Neural cell (in vitro differentiated cells): Measurements from ENCODE around the gene RUBCN. TPM values are rescaled to one million over a fixed set of nuclear protein-coding genes. Genes with fewer than 3 reads are reported as not detected.
"Not testable (repeated sequence)": the region's sequence is repeated elsewhere in the genome, so short reads cannot be mapped to it uniquely, and the experiment has no call there.

Experiments used
- H2AFZ ChIP-seq: fragments of 200-600, 300-800 bp; sonication (generic), shearing (Covaris generic); 2 replicates; pipeline ENCODE4 v1.6.0; 2014; ENCODE audit warnings: low read depth, mild to moderate bottlenecking, antibody characterized with exemption, low read length, moderate library complexity
- H3F3A ChIP-seq: fragments of 200-600 bp; shearing (Covaris generic); 2 replicates; pipeline ENCODE4 v1.6.1; 2016; ENCODE audit warnings: mild to moderate bottlenecking, moderate library complexity, mixed read lengths, antibody characterized with exemption, low read length; ENCODE audit not compliant: insufficient read depth, poor library complexity, severe bottlenecking
- H3K27ac ChIP-seq: fragments of 200-600, 300-800 bp; sonication (generic), shearing (Covaris generic); 2 replicates; pipeline ENCODE4 v1.5.1; 2014; ENCODE audit warnings: mild to moderate bottlenecking, low read length, moderate library complexity
- H3K27me3 ChIP-seq: fragments of 300-800, 200-600 bp; sonication (generic), shearing (Covaris generic); 2 replicates; pipeline ENCODE4 v1.6.0; 2014; ENCODE audit warnings: mild to moderate bottlenecking, low read depth, low read length, moderate library complexity; ENCODE audit not compliant: insufficient read depth
- H3K36me3 ChIP-seq: fragments of 300-800, 200-600 bp; sonication (generic), shearing (Covaris generic); 2 replicates; pipeline ENCODE4 v1.5.1; 2014; ENCODE audit warnings: mild to moderate bottlenecking, antibody characterized with exemption, low read length, moderate library complexity; ENCODE audit not compliant: insufficient read depth
- H3K4me2 ChIP-seq: fragments of 300-800, 200-600 bp; sonication (generic), shearing (Covaris generic); 2 replicates; pipeline ENCODE4 v1.6.0; 2014; ENCODE audit warnings: mild to moderate bottlenecking, low read length
- H3K4me3 ChIP-seq: fragments of 300-800, 200-600 bp; sonication (generic), shearing (Covaris generic); 2 replicates; pipeline ENCODE4 v1.5.1; 2014; ENCODE audit warnings: mild to moderate bottlenecking, low read length, moderate library complexity
- H3K79me2 ChIP-seq: fragments of 200-600 bp; shearing (Covaris generic); replicated peaks from 2 replicates; pipeline ENCODE4 v1.6.0; 2014; ENCODE audit warnings: mild to moderate bottlenecking, low read length, moderate library complexity; ENCODE audit not compliant: insufficient read depth
- H3K9ac ChIP-seq: fragments of 300-800, 200-600 bp; sonication (generic), shearing (Covaris generic); 2 replicates; pipeline ENCODE4 v1.6.1; 2016; ENCODE audit warnings: mild to moderate bottlenecking, low read length, mixed read lengths
- H3K9me2 ChIP-seq: fragments of 200-600 bp; shearing (Covaris generic); 2 replicates; pipeline ENCODE4 v1.6.1; 2016; ENCODE audit warnings: mild to moderate bottlenecking, low read length, mixed read lengths; ENCODE audit not compliant: insufficient read depth
- H3K9me3 ChIP-seq: fragments of 200-600, 300-800 bp; sonication (generic), shearing (Covaris generic); 2 replicates; pipeline ENCODE4 v1.6.1; 2016; ENCODE audit warnings: mild to moderate bottlenecking, mixed run types, low read length, moderate library complexity, mixed read lengths
- H4K20me1 ChIP-seq: fragments of 200-600 bp; shearing (Covaris generic); 2 replicates; pipeline ENCODE4 v1.6.1; 2016; ENCODE audit warnings: mild to moderate bottlenecking, mixed run types; ENCODE audit not compliant: insufficient read depth
- MXI1 ChIP-seq: fragments of 450-650 bp; conservative IDR thresholded peaks from 2 replicates; pipeline ENCODE4 v1.6.1; 2014; ENCODE audit warnings: antibody characterized with exemption, mild to moderate bottlenecking; ENCODE audit not compliant: poor library complexity, severe bottlenecking
- POLR2AphosphoS5 ChIP-seq: IDR thresholded peaks from 2 replicates; pipeline ENCODE4 v1.6.1; 2012
- SMC3 ChIP-seq: fragments of 450-650 bp; conservative IDR thresholded peaks from 2 replicates; pipeline ENCODE4 v1.6.1; 2014; ENCODE audit warnings: antibody characterized with exemption, mild to moderate bottlenecking, moderate library complexity; ENCODE audit not compliant: poor library complexity
- polyA plus RNA-seq: library from polyadenylated mRNA; depleted of rRNA; stranded (reverse); fragments of >200 nt; gene quantifications from 2 replicates; pipeline ENCODE4 v1.2.3, GENCODE V29; 2014

RUBCN gene
- polyA plus RNA-seq, 1 donor from 2014 or later = 16.1 TPM

DNA sequence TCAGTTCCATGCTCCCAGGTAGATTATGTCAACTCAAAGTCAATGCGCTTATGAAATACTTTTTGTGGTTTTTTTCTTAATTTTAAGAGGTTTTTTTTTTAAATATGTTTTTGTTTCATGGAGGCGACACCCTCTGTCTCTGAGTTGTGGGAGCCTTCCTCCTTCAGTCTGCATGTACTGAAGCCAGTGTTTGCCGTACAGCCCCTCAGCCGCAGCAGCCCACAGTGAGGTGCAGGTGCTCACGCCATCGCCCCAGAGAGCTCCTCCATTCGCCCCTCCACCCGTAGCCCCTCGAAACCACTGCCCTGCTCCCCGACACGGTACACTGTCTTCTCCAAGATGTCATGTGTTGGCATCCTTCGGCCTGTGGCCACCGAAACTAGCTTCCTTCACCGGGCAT lies 107.4 kb downstream of the RUBCN start:
- H3K27ac ChIP-seq, H3K9me2 ChIP-seq, H3K9me3 ChIP-seq, H3F3A ChIP-seq, H3K4me3 ChIP-seq, H3K4me2 ChIP-seq, H3K36me3 ChIP-seq, H3K9ac ChIP-seq, H3K79me2 ChIP-seq, H2AFZ ChIP-seq, H3K27me3 ChIP-seq, H4K20me1 ChIP-seq: not testable (repeated sequence)

DNA sequence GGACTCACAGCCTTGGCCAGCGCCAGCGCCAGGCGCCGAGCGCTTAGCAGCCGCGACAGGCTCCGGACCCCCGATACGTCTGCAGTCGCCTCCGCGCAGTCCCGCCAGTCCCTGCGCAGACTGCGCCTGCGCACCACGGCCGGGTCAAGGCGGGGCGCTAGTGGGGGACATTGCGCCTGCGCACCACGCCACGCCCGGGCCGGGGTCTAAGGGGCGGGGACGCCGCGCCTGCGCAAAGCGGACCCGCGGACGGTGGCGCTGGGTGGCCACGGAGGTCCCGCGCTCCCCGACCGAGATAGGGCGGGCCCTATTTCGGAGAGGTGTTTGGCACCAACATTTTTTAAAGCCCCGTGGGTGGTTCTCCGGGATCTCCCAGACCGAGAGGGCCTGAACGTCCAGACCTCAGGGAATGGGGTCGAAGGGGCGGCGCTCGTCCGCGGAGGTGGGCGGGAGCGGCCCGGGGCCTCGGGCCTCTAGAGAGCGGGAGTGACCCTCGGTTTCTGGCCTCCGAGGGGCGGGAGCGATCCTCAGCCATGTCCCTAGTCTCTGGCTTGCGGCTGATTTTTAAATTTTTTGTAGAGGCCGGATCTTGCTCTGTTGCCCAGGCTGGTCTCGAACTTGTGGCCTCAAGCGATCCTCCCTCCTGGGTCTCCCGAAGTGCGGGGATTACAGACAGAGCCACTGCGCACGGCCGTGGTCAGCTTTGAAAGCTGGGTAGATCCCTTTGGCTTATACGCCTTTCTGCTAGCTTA lies 108.8 kb downstream of the RUBCN start:
- not testable (repeated sequence) for H3K9me2 ChIP-seq, H3K4me2 ChIP-seq, H3K9me3 ChIP-seq, H3F3A ChIP-seq, H2AFZ ChIP-seq, H3K36me3 ChIP-seq, H3K79me2 ChIP-seq, H4K20me1 ChIP-seq, H3K27me3 ChIP-seq
- Histone ChIP-seq H3K9ac (peak overlapping the region; percentile 76), H3K27ac (peak overlapping the region; percentile 39), H3K4me3 (peak overlapping the region; percentile 66)
- TF ChIP-seq SMC3 = peak; percentile 21
- peak; percentile 85 for TF ChIP-seq POLR2AphosphoS5
- TF ChIP-seq MXI1 = peak; percentile 59

DNA sequence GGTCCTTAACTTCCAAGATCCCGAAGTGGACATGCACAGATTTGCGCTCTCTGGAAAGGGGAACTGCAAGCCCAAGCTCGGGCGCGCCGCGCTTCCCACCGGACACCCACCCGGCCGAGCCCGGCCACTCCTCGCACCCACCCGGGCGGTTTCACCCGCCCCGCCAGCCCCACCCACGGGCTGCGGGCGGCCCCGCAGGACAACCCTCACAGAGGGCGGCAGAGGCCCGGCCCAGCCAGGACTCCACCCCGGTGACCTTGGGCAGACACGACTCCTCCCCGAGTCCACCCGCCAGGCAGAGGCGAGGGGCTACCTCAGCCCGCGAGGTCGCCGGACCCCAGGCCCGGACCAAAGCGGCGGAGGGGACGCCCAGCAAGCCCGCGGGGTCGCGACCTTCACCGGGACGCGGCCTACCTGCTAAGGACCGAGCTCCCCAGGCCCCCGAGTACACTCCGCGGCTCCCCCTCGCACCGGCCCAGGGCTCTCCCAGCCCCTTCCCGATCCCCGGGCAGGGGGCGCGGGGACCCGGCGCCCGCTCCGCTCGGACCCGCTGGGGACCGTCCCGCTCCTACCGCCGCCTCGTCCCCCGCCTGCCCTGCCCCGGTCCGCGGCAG lies 109.4 kb downstream of the RUBCN start:
- not testable (repeated sequence) for H3K27ac ChIP-seq, H3K27me3 ChIP-seq, H3K36me3 ChIP-seq, H2AFZ ChIP-seq, H3K4me2 ChIP-seq, H3K79me2 ChIP-seq, H3K9me2 ChIP-seq, H4K20me1 ChIP-seq, H3F3A ChIP-seq, H3K9me3 ChIP-seq
- H3K9ac ChIP-seq = peak overlapping the region; percentile 76
- peak overlapping the region; percentile 66 for H3K4me3 ChIP-seq

DNA sequence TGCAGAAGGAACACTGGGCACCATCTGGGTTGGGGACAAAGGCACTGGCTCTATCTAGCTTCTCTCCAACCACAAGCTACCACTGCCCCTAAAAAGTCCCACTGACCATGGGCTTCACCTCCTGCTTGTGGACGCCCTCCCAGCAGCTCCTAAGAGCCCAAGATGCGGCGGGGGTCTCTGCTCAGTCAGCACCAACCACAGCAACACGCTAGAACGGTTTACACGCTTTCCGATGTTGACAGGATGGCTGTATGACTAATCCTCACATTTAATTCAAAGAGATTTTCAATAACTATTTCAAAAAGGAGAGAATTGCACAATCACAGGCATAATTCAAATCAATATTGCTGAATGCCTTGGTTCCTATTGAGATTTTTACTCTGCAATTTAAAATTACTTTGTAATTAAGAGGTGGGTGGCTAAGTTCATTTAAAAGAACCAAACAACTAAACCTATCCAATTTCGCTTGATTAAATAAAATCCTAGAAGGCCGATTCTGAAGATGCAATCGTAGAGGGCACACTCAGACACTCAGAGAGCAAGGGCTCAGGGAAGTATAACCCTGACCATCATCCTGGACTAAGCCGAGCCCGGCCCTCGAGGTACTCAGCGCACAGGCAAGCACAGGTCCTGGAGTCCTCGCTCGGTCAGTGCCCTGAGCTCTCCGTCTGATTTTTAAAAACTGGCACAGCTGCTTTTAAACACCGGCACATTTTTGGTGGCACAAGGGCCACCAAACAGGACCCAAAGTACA lies 110.1 kb downstream of the RUBCN start:
- not testable (repeated sequence) for H3K9me2 ChIP-seq, H2AFZ ChIP-seq, H3K9me3 ChIP-seq, H3F3A ChIP-seq, H3K79me2 ChIP-seq, H3K27ac ChIP-seq, H3K36me3 ChIP-seq, H3K4me2 ChIP-seq, H3K9ac ChIP-seq, H3K27me3 ChIP-seq, H4K20me1 ChIP-seq
- peak overlapping the region; percentile 66 for H3K4me3 ChIP-seq

DNA sequence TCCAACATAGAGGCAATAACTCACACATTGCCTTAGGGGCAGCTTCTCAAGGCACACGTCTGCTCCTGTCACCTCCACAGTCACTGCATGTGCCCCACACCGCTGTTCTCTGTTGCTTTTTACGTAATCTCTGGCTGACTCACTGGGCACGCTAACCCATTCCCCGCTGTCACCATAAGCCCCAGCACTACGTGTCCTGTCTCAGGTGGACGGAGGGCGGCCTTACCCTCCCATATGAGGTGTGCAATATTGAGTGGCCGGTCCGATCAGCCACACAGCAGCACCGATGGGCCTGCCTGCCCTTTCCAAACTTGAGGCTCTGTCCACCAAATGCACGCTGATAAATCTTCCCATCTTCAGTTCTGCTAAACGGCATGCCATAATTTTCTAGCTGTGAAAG lies 115.2 kb downstream of the RUBCN start:
- not testable (repeated sequence) for H3K27me3 ChIP-seq

More for the DNA sequence above, 115.2 kb downstream of the RUBCN start:
- not testable (repeated sequence) for H2AFZ ChIP-seq, H3K4me3 ChIP-seq, H4K20me1 ChIP-seq, H3K27ac ChIP-seq, H3K9me3 ChIP-seq, H3F3A ChIP-seq, H3K9ac ChIP-seq, H3K4me2 ChIP-seq, H3K36me3 ChIP-seq, H3K79me2 ChIP-seq, H3K9me2 ChIP-seq

Other genes with a start within 250 kb of the RUBCN start
- gene BDH1, start 180.9 kb downstream of the RUBCN start, polyA plus RNA-seq = 12.9 and 14.7 TPM in 2 replicates
- gene FYTTD1, start 13.0 kb upstream of the RUBCN start, polyA plus RNA-seq = 74.7 and 87.0 TPM in 2 replicates
- 36.2 and 41.4 TPM in 2 replicates for gene LRCH3, start 54.4 kb upstream of the RUBCN start, polyA plus RNA-seq
- 1,126 and 1,553 TPM in 2 replicates for gene RPL35A, start 213.3 kb upstream of the RUBCN start, polyA plus RNA-seq
- 3.1 and 6.9 TPM in 2 replicates for gene LMLN, start 223.3 kb upstream of the RUBCN start, polyA plus RNA-seq